OCI-LY1 (cell line): ENCODE data around the gene KLHDC4.

Source experiments
- H2AFZ ChIP-seq: fragments of 200-600 bp; sonication (generic), shearing (Covaris generic); 2 replicates; pipeline ENCODE4 v1.6.0; 2014; ENCODE audit warnings: antibody characterized with exemption, mild to moderate bottlenecking, low read length
- H3F3A ChIP-seq: fragments of 200-600 bp; sonication (generic), shearing (Covaris generic); 2 replicates; pipeline ENCODE4 v1.6.0; 2014; ENCODE audit warnings: mild to moderate bottlenecking, antibody characterized with exemption, low read length, moderate library complexity; ENCODE audit not compliant: insufficient read depth
- H3K27ac ChIP-seq: fragments of 200-600 bp; sonication (generic); 2 replicates; pipeline ENCODE4 v1.5.1; 2014; ENCODE audit warnings: low read length, mixed run types, mild to moderate bottlenecking, low read depth; ENCODE audit not compliant: poor library complexity, severe bottlenecking
- H3K27me3 ChIP-seq: fragments of 200-600 bp; sonication (generic); 2 replicates; pipeline ENCODE4 v1.6.0; 2014; ENCODE audit warnings: antibody characterized with exemption, mild to moderate bottlenecking, low read length, moderate library complexity; ENCODE audit not compliant: insufficient read depth
- H3K36me3 ChIP-seq: fragments of 200-600 bp; sonication (generic); 2 replicates; pipeline ENCODE4 v1.6.1; 2014; ENCODE audit warnings: mild to moderate bottlenecking, antibody characterized with exemption, low read length, moderate library complexity, mixed read lengths; ENCODE audit not compliant: insufficient read depth
- H3K4me1 ChIP-seq: fragments of 200-600 bp; sonication (generic); 2 replicates; pipeline ENCODE4 v1.5.1; 2014; ENCODE audit warnings: mild to moderate bottlenecking, low read length, moderate library complexity; ENCODE audit not compliant: insufficient read depth, severe bottlenecking
- H3K4me2 ChIP-seq: fragments of 200-600 bp; sonication (generic), shearing (Covaris generic); 2 replicates; pipeline ENCODE4 v1.6.1; 2014; ENCODE audit warnings: low read length
- H3K4me3 ChIP-seq: fragments of 200-600 bp; sonication (generic); 2 replicates; pipeline ENCODE4 v1.5.1; 2014; ENCODE audit warnings: low read length, low read depth, mild to moderate bottlenecking, mixed read lengths; ENCODE audit not compliant: poor library complexity, severe bottlenecking
- H3K79me2 ChIP-seq: fragments of 200-600 bp; shearing (Covaris generic); 2 replicates; pipeline ENCODE4 v1.6.1; 2016; ENCODE audit warnings: mixed run types, low read length, mixed read lengths; ENCODE audit not compliant: insufficient read depth
- H3K9ac ChIP-seq: fragments of 200-600 bp; sonication (generic), shearing (Covaris generic); 2 replicates; pipeline ENCODE4 v1.6.1; 2014; ENCODE audit warnings: mild to moderate bottlenecking, low read length, mixed read lengths
- H3K9me2 ChIP-seq: fragments of 200-600 bp; sonication (generic), shearing (Covaris generic); 2 replicates; pipeline ENCODE4 v1.6.1; 2014; ENCODE audit warnings: low read depth, mild to moderate bottlenecking, low read length, mixed read lengths
- H3K9me3 ChIP-seq: fragments of 200-600 bp; shearing (Covaris generic); 2 replicates; pipeline ENCODE4 v1.6.1; 2014; ENCODE audit warnings: low read length, mixed read lengths
- H4K20me1 ChIP-seq: fragments of 200-600 bp; sonication (generic), shearing (Covaris generic); 2 replicates; pipeline ENCODE4 v1.6.0; 2016; ENCODE audit warnings: mild to moderate bottlenecking, low read length; ENCODE audit not compliant: insufficient read depth
- CTCF ChIP-seq: fragments of 200-600 bp; sonication (generic), shearing (Covaris generic); IDR thresholded peaks from 2 replicates; pipeline ENCODE4 v1.5.1; 2017; ENCODE audit warnings: mild to moderate bottlenecking, antibody characterized with exemption, low read length, moderate library complexity, mixed read lengths
- EZH2 ChIP-seq: fragments of 200-600 bp; sonication (generic), shearing (Covaris generic); IDR thresholded peaks from 2 replicates; pipeline ENCODE4 v1.8.0; 2017; ENCODE audit warnings: borderline replicate concordance, mixed run types, mild to moderate bottlenecking, antibody characterized with exemption, low read length, moderate library complexity, mixed read lengths

KLHDC4 gene

GRCh38 chr16:87766485-87766797 is 655 bp upstream of the KLHDC4 start:
- H3K4me3 ChIP-seq = peak overlapping the region; percentile 90
- H3F3A ChIP-seq = no peaks in the 10 kb centered on the region
- H3K9me2 ChIP-seq = no peaks in the 10 kb centered on the region
- H3K9me3 ChIP-seq = no peaks in the 10 kb centered on the region
- peak overlapping the region; percentile 90 for H3K9ac ChIP-seq
- peak overlapping the region; percentile 85 for H3K27ac ChIP-seq
- no peak overlapping the region for H2AFZ ChIP-seq
- peak overlapping the region; percentile 69 for H3K4me2 ChIP-seq
- peaks cover 66% of the 10 kb centered on the region for H3K4me1 ChIP-seq
- no peaks in the 10 kb centered on the region for H3K27me3 ChIP-seq
- peaks cover 25% of the 10 kb centered on the region for H3K36me3 ChIP-seq
- H4K20me1 ChIP-seq = no peaks in the 10 kb centered on the region
- peaks cover 32% of the 10 kb centered on the region for H3K79me2 ChIP-seq
- TF ChIP-seq CTCF = no peak
- TF ChIP-seq EZH2 = no peak

- Histone ChIP-seq H3K9me3 (no peaks in the 10 kb centered on the region), H3K27ac (peak overlapping the region; percentile 85), H3F3A (no peaks in the 10 kb centered on the region), H3K4me2 (peak overlapping the region; percentile 69), H3K4me1 (peaks cover 69% of the 10 kb centered on the region), H3K9me2 (no peaks in the 10 kb centered on the region), H3K27me3 (no peaks in the 10 kb centered on the region), H3K79me2 (peaks cover 38% of the 10 kb centered on the region), H4K20me1 (no peaks in the 10 kb centered on the region), H3K36me3 (peaks cover 35% of the 10 kb centered on the region), H3K4me3 (peak overlapping the region; percentile 90), H2AFZ (no peak overlapping the region), H3K9ac (peak overlapping the region; percentile 90)
- TF ChIP-seq CTCF = no peak
- TF ChIP-seq EZH2 = no peak
Measured at GRCh38 chr16:87765473-87765775, 362 bp downstream of the KLHDC4 start.

GRCh38 chr16:87764600-87765472 is 950 bp downstream of the KLHDC4 start:
- Histone ChIP-seq H3F3A (no peaks in the 10 kb centered on the region), H3K4me3 (peak overlapping the region; percentile 90), H3K4me2 (peak overlapping the region; percentile 69), H3K9ac (peak overlapping the region; percentile 90), H4K20me1 (no peaks in the 10 kb centered on the region), H3K79me2 (peaks cover 38% of the 10 kb centered on the region), H3K27ac (peak overlapping the region; percentile 85), H3K4me1 (peaks cover 64% of the 10 kb centered on the region), H2AFZ (no peak overlapping the region), H3K36me3 (peaks cover 40% of the 10 kb centered on the region), H3K9me3 (no peaks in the 10 kb centered on the region), H3K27me3 (no peaks in the 10 kb centered on the region), H3K9me2 (no peaks in the 10 kb centered on the region)
- TF ChIP-seq CTCF (no peak), EZH2 (no peak)
